Measurements from ENCODE around the gene RGMB.

DNA sequence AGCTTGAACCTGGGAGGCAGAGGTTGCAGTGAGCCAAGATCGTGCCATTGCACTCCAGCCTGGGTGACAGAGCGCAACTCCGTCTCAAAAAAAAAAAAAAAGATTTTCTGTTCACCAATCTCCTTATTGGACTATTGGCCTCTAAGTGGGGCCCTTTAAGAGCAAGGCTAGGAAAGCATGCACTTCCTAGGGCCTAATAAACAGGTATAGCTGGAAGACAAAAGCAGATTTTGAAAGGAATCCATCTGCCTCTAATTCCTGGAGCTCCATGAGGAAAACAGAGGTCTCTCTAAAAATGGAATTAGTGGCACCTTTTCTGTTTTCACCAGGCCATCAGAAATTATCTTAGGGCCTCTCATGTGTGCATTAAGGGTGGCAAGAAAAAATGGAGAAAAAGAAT, 70.0 kb downstream of the RGMB start:
- TF ChIP-seq EZH2 (IDR thresholded peaks at IDR 0.05; ENCODE audit: insufficient read depth, poor library complexity, severe bottlenecking) (no peak), EZH2phosphoT487 (IDR thresholded peaks at IDR 0.05; ENCODE audit: insufficient read depth, low read depth) (no peak)
